Measurements from ENCODE around the gene LIPE. TPM values are rescaled to one million over a fixed set of nuclear protein-coding genes. Genes with fewer than 3 reads are reported as not detected.

Gene LIPE
- total RNA-seq, 2 experiments from 2014 or later = 24.8 to 25.1 TPM

DNA sequence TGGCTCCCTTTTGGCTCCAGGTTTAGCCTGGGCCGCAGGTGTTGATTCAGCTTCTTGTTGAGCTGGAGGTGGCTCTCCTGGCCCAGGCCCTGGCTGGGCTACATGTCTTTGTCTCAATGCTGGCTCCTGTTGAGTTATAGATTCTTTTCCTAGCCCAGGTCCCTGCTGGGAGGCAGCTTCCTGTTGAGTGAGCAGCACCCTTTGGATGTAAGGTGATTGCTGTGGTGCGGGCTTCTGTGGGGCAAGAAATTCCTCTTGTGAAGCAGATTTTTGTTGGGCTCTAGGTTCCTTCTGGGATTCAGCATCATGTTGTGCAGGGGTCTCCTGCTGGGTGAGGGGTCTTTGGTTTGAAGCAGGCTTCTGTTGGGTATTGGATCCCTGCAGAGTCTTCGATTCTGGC, 545 bp downstream of the LIPE start:
- Mint-ChIP-seq H3K4me1 (peaks cover 19% of the 10 kb centered on the region), H3K9me3 (no peaks in the 10 kb centered on the region), H3K36me3 (peaks cover 4% of the 10 kb centered on the region), H3K4me3 (no peak overlapping the region), H3K27ac (no peak overlapping the region), H3K27me3 (no peaks in the 10 kb centered on the region)
- DNase-seq = no peak

DNA sequence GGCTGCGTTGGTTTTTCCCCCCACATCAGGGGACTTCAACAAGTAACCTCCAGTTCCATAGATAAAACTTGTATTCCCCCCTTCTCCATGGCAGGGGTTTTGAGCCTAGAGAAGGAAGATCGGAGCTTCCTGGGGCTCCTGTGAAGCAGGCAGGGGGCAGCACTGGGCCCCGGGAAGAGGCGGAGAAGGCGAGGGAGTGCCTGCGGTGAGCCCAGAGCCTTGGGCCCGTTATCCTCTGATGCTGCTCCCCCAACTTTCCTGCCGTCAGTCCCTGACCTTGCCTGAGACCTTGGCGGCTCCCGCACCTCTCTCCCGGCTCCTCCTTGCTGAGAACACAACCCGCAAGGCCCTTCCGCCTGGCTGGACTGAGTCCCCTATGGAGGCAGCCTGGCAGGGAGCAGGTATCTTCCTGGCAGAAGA, 2.5 kb downstream of the LIPE start:
- Mint-ChIP-seq H3K4me3 (no peak overlapping the region), H3K27me3 (no peaks in the 10 kb centered on the region)

DNA sequence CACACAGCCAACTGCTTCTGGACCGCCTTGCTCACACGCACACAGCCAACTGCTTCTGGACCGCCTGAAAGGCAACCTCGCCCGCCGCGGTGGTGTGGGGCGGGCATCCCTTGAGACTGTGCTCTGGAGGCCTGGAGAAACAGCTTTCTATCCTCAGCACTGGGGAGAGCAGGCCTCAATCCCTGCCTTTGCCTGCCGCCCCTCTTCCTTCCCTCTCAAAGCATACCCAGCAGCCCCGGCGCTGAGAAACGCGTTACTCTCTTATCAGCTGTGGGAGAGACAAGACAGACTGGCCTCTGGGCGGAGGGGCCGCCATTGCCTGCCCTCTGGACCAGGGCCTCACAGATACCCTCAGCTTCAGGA, 2.9 kb downstream of the LIPE start:
- Mint-ChIP-seq H3K27me3 (no peaks in the 10 kb centered on the region), H3K36me3 (peaks cover 12% of the 10 kb centered on the region), H3K9me3 (no peaks in the 10 kb centered on the region), H3K27ac (peak overlapping the region; percentile 84), H3K4me3 (no peak overlapping the region), H3K4me1 (peaks cover 40% of the 10 kb centered on the region)
- no peak for DNase-seq

More for the DNA sequence above, 2.5 kb downstream of the LIPE start:
- peaks cover 12% of the 10 kb centered on the region for H3K36me3 Mint-ChIP-seq
- no peak overlapping the region for H3K27ac Mint-ChIP-seq
- no peaks in the 10 kb centered on the region for H3K9me3 Mint-ChIP-seq
- DNase-seq = no peak
- H3K4me1 Mint-ChIP-seq = peaks cover 38% of the 10 kb centered on the region

DNA sequence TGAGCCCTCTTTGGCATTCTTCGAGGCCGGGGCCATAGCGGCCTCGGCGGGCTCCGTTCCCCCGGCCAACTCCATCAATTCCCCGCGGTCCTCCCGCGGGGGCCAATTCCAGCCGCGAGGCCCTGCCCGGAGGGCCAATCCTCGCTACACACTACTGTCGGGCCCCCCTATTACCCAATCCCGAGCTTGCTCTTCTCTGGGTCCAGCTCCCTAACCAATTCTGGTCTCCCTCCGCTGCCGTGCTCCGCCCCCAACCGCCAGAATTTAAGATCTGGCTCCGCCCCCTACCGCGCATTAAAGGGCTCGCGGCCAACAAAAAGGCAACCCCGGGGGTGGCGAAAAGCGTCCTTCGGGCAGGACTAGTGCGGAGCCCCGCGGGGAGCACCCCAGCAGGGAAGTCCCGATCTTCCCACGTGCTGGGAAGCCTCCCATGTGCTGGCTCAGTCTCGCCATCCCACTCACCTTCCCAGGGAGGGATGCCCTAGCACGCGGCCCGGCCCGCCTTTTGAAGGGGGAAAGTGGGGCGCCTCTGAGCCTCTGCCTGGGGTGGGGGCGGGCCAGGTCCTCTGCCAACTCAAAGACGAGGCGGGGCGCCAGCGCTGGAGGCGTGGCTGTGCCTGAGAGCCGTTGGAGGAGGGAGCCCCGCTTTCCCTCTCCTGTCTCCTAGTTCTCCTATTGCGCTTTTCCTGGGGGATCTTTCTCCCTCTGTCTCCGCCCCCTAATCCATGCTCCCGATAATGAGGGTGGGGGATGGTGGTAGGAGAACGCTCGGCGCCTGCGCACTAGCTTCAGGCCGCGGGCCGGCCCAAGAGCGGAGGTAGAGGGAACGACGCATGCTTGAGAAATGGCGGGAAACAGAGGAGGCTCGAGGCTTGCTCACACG, 3.5 kb downstream of the LIPE start:
- H3K27me3 Mint-ChIP-seq = no peaks in the 10 kb centered on the region
- no peaks in the 10 kb centered on the region for H3K9me3 Mint-ChIP-seq
- peaks cover 40% of the 10 kb centered on the region for H3K4me1 Mint-ChIP-seq
- H3K4me3 Mint-ChIP-seq = peak overlapping the region; percentile 89
- peak; percentile 92 for DNase-seq
- peak overlapping the region; percentile 84 for H3K27ac Mint-ChIP-seq
- H3K36me3 Mint-ChIP-seq = peaks cover 14% of the 10 kb centered on the region

DNA sequence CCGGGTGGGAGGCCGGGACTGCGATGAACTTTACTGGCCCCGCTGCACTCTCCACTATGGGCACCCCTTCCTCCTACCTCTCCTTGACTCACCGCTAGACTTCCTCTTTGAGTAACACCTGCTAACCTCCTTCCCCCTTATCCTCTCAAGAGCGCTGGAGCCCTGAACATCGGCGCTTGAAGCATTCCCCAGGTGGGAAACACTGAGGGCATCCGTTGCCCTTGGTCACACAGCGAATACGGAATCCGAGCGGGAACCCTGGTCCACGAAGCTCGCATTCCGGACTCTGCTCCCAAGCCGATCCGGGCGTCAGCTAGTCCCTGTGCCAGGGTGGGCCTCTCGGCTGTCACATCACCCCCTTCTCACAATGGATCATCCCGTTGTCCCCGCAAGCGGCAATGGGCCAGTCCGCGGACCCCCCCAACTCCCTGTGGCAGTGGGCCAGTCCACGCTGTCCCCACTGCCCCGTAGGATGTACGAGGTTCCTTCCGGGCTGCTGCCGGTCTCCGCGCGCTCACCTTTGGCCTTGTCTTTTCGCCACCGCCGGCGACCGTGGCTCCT, 4.2 kb downstream of the LIPE start:
- H3K36me3 Mint-ChIP-seq = peaks cover 14% of the 10 kb centered on the region
- H3K4me1 Mint-ChIP-seq = peaks cover 40% of the 10 kb centered on the region
- DNase-seq = peak; percentile 56
- peak overlapping the region; percentile 84 for H3K27ac Mint-ChIP-seq
- no peaks in the 10 kb centered on the region for H3K27me3 Mint-ChIP-seq
- no peaks in the 10 kb centered on the region for H3K9me3 Mint-ChIP-seq
- H3K4me3 Mint-ChIP-seq = peak overlapping the region; percentile 89

DNA sequence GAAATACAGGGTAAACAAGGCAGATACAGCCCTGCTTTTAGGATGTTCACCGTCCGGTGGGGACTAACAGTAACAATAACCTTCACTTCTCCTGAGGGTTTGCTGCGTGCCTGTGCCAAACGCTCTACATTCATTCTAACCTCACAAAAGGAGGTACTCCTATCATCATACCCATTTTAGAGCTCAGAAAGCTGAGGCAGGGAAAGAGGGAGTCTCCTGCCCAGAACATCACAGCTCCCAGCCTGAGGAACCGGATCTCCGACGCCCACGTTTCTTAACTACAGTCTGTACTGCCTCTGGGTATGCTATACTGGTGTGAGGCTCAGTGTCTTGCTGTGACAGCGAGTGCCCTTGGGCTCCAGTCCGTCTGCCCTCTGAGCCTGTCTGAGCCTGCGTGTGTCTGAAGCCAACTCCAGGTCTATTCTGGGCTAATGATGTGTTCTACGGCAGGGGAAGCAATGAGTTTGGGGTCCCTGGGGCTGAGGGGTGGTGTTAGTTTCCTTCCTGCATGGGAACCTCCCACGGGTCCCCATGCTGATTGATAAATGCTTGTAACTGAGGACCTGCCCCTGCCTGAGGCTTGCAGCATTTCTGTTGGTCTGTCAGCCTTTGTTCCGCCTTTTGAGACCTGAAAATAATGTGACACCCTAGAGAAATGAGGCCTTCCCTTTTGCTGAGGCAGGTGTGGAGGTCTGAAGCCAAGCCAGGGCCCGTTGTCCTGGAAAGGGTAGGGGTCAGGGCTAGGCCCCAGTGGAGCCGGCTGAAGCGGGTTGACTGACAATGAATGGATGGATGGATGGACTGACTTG, 4.9 kb downstream of the LIPE start:
- Mint-ChIP-seq H3K9me3 (no peaks in the 10 kb centered on the region), H3K36me3 (peaks cover 14% of the 10 kb centered on the region), H3K27me3 (no peaks in the 10 kb centered on the region), H3K27ac (peak overlapping the region; percentile 84), H3K4me1 (peaks cover 40% of the 10 kb centered on the region), H3K4me3 (peak overlapping the region; percentile 89)
- DNase-seq = no peak

DNA sequence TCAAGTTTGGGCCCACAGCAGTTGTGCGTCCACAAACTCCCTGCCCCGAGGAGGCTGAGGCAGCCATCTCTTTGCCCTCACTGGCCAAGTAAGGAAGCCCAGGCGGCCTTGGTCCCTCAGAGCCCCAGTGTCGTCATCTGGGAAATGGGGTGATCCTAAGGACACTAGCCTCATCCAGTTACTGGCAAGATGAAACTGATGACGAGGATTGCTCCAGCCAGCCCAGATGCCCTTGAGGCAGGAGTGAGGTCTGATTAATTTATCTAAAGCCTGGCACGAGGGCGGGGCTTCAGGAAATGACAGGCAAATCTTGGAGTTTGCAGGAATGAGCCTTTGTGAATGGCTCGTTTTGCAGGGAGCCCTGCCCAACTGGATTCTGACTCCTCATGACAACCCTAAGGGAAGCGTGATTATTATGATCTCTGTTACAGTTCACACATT, 5.6 kb downstream of the LIPE start:
- Mint-ChIP-seq H3K4me3 (peak overlapping the region; percentile 89), H3K9me3 (no peaks in the 10 kb centered on the region), H3K4me1 (peaks cover 40% of the 10 kb centered on the region), H3K36me3 (peaks cover 14% of the 10 kb centered on the region), H3K27me3 (no peaks in the 10 kb centered on the region), H3K27ac (no peak overlapping the region)
- DNase-seq = no peak

DNA sequence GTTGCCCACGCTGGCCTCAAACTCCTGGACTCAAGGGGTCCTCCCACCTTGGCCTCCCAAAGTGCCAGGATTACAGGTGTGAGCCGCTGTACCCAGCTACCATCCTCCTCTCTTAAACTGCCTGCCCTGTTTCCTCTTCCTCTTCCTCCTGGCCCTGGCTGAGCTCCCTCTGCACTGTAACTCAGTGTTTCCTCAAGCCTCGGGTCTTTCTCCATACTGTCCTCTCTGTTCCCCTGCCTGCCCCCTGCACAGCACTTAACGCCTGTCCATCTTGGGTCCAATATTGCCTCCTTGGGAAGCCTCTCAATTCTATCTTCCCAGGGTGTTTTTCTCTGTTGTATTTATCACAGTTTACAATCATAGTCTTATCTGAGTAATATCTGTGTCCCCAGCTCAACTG, 6.1 kb downstream of the LIPE start:
- H3K27ac Mint-ChIP-seq = no peak overlapping the region
- no peak for DNase-seq
- no peak overlapping the region for H3K4me3 Mint-ChIP-seq
- H3K9me3 Mint-ChIP-seq = no peaks in the 10 kb centered on the region
- peaks cover 14% of the 10 kb centered on the region for H3K36me3 Mint-ChIP-seq
- H3K4me1 Mint-ChIP-seq = peaks cover 40% of the 10 kb centered on the region
- H3K27me3 Mint-ChIP-seq = no peaks in the 10 kb centered on the region

DNA sequence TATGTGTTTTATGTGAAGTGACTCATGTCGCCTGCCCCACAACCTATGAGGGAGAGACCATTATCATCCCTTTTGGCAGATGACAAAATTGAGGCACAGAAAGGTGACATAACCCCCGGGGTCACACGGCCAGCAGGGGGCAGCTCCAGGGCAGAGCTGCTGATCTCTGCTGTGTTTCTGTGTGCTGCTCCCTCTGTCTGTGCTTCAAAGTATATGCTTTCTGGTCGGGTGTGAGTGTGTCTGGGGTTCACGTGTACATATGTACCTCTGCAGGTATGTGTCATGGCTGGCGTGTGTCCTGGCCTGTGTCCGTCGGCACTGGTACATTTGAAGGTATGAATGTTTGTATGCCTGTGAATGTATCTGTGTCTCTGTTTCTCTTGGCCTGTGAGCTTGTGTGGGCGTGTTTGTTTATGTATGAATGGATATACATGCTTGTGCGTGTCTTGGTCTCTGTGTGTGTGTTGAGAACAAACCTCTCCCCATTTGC, 7.1 kb downstream of the LIPE start:
- Mint-ChIP-seq H3K4me3 (no peak overlapping the region), H3K27ac (no peak overlapping the region), H3K9me3 (no peaks in the 10 kb centered on the region), H3K36me3 (peaks cover 14% of the 10 kb centered on the region), H3K27me3 (no peaks in the 10 kb centered on the region), H3K4me1 (peaks cover 40% of the 10 kb centered on the region)
- DNase-seq = peak; percentile 78

DNA sequence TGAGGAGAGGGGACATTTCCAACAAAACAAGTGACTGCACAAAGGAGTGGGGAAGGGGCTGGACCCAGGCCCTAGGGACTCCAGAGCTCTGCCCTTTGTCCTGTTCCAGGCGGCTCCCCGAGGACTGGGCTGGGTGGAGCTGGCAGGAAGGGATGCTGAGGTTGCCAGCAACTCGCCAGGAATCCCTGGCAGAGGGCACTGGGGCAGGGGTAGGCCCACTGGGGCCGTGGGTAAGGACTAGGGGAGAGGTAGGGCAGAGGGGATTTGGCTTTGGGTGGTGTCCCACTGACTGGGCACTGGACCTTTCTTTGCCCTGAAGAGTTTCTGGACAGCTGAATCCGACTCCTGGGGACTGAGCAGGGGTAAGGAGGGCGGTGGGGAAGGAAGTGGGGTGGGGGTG, 7.9 kb downstream of the LIPE start:
- Mint-ChIP-seq H3K27me3 (no peaks in the 10 kb centered on the region), H3K4me3 (no peak overlapping the region), H3K9me3 (no peaks in the 10 kb centered on the region), H3K27ac (no peak overlapping the region), H3K4me1 (peaks cover 37% of the 10 kb centered on the region), H3K36me3 (peaks cover 14% of the 10 kb centered on the region)
- no peak for DNase-seq

DNA sequence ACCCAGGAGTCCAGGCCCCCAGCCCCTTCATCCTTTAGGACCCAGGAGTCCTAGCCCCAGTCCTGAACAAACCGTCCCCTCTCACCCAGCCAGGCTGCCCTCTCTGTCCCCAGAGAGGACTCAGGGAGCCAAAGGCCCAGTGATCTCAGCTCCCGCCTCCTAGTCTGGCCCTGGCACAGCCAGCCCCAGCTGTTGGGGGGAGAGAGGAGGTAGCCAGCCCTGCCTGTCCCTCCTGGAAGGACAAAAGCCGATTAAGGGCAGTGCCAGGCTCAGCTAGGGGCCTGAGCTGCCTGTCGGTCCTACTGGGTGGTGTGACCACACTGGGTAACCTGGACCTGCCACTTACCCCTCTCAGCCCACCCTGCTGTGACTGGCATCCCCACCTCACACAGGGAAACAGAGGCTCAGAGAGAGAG, 14.5 kb downstream of the LIPE start:
- H3K4me3 Mint-ChIP-seq = no peak overlapping the region
- no peak overlapping the region for H3K27ac Mint-ChIP-seq
- H3K9me3 Mint-ChIP-seq = no peaks in the 10 kb centered on the region
- no peak for DNase-seq
- no peaks in the 10 kb centered on the region for H3K4me1 Mint-ChIP-seq
- peaks cover 2% of the 10 kb centered on the region for H3K36me3 Mint-ChIP-seq
- no peaks in the 10 kb centered on the region for H3K27me3 Mint-ChIP-seq

DNA sequence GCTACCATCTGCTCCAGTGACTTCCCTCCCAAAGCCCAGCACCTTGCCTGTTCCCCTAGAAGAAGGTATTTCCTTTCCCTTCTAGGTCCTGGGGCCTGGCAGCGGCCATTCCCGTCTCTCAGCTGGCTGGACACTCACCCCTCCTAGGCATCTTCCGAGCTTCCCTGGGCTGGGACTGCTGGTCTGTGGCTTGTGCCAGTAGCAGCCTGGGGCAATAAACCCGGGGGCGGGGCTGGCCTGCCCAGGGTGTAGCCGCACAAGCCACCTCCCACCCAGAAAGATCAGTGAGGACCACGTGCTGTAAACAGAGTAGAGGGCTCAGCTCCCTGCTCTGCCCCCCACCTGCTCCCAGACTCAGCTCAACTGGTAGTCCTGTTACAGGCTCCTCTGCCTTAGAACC, 15.0 kb downstream of the LIPE start:
- Mint-ChIP-seq H3K4me1 (no peaks in the 10 kb centered on the region), H3K27me3 (no peaks in the 10 kb centered on the region), H3K4me3 (no peak overlapping the region), H3K9me3 (no peaks in the 10 kb centered on the region), H3K27ac (no peak overlapping the region), H3K36me3 (peaks cover 2% of the 10 kb centered on the region)
- DNase-seq = no peak

DNA sequence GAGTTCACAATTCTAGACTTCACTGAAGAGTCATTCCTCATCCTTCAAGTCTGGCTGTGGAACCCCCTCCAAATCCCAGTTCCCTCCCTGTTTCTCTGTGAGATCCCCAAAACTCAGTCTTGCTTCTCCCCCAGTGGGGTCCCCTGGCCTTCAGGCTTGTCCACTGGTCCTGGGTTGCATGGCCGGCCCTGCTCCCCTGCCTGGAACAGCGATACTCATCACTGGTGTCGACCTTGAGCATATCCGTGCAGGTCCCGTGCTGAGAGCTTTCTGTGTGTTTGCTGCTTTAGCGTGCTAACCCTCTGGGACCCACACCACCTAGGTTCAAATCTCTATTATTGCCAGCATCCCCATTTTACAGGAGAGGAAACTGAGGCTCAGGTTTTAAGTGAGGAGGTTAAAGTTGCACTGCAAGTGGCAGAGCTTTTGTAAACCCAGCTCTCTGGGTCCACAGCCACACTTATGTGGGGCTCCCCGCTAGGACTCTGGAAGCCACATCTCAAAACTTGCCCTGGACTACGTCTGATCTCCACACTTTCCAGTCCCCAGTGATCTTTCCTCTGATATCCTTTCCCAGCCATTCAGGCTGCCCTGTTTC, 15.5 kb downstream of the LIPE start:
- no peaks in the 10 kb centered on the region for H3K9me3 Mint-ChIP-seq
- no peak for DNase-seq
- H3K4me1 Mint-ChIP-seq = no peaks in the 10 kb centered on the region
- no peak overlapping the region for H3K4me3 Mint-ChIP-seq
- no peaks in the 10 kb centered on the region for H3K27me3 Mint-ChIP-seq
- no peak overlapping the region for H3K27ac Mint-ChIP-seq
- peaks cover 2% of the 10 kb centered on the region for H3K36me3 Mint-ChIP-seq

DNA sequence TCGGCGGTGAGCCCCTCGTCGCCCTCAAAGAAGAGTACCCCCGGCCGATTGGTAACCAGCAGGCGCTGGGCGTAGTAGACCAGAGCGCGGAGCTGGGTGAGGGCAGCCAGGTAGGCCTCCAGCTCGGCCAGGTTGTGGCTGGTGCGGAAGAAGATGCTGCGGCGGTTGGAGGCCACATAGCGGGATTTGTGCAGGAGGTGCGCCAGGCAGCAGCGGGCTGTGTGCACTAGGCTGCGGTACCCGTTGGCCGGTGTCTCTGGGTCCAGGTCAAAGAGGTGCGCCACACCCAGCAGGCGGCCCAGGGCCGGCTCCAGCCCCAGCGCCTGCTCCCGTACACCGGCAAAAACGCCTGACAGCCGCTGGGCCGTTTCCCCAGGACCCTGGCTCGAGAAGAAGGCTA, 16.8 kb downstream of the LIPE start:
- peaks cover 5% of the 10 kb centered on the region for H3K36me3 Mint-ChIP-seq
- DNase-seq = no peak
- no peaks in the 10 kb centered on the region for H3K4me1 Mint-ChIP-seq
- H3K9me3 Mint-ChIP-seq = no peaks in the 10 kb centered on the region
- no peak overlapping the region for H3K27ac Mint-ChIP-seq
- no peaks in the 10 kb centered on the region for H3K27me3 Mint-ChIP-seq
- no peak overlapping the region for H3K4me3 Mint-ChIP-seq

DNA sequence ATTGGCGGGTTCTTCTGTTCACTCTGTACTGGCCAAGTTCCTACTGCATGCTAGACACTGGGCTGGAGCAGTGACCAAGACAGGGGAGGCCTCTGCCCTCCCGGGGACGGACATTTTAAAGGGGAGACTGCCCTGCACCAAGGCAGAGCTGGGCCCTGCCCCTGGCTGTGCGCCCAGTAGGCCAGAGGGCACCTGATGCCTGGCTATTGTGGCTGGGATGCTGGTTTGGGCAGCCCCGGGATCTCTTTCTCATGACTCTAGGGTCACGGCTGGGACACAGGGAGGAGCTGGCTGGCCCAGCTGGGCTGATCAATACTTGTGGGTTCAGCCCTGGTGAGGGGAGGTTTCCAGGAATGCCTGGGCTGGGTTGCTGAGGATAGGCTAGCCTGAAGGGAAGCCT, 17.7 kb downstream of the LIPE start:
- no peaks in the 10 kb centered on the region for H3K27me3 Mint-ChIP-seq
- H3K27ac Mint-ChIP-seq = no peak overlapping the region
- H3K4me3 Mint-ChIP-seq = no peak overlapping the region
- peaks cover 10% of the 10 kb centered on the region for H3K36me3 Mint-ChIP-seq
- DNase-seq = no peak
- H3K4me1 Mint-ChIP-seq = no peaks in the 10 kb centered on the region
- H3K9me3 Mint-ChIP-seq = no peaks in the 10 kb centered on the region
